ENCODE measurements around the gene CTDNEP1. TPM values are rescaled to one million over a fixed set of nuclear protein-coding genes. Genes with fewer than 3 reads are reported as not detected.

Gene CTDNEP1
- total RNA-seq, 1 donor from 2014 or later, result 103 TPM

- peak within 1 kb of the TSS; percentile 23 for H3K9ac ChIP-seq (ENCODE audit: low read length)
Measured at GRCh38 chr17:7262192-7262934, 10.8 kb upstream of the CTDNEP1 start, which contains the start of gene CLDN7. Gene CLDN7 (minus strand): TSS chr17:7262478. CDS start chr17:7262043, 435 bp downstream.

GRCh38 chr17:7261379-7262191, 10.1 kb upstream of the CTDNEP1 start:
- Histone ChIP-seq H3K9ac (ENCODE audit: low read length) (peak overlapping the region; percentile 23), H2AFZ (ENCODE audit: low read depth, low read length) (peak overlapping the region; percentile 41), H3K27me3 (ENCODE audit: insufficient read depth, low read length) (peaks cover 14% of the 10 kb centered on the region), H3K4me1 (ENCODE audit: insufficient read depth, low read length) (peaks cover 12% of the 10 kb centered on the region), H3K79me2 (ENCODE audit: insufficient read depth, low read length) (no peaks in the 10 kb centered on the region), H3K9me3 (ENCODE audit: insufficient read depth, low read depth, low read length) (no peaks in the 10 kb centered on the region), H4K20me1 (ENCODE audit: insufficient read depth, low read length) (no peaks in the 10 kb centered on the region), H3K36me3 (ENCODE audit: insufficient read depth, low read length) (no peaks in the 10 kb centered on the region), H3K27ac (ENCODE audit: low read depth, low read length) (no peak overlapping the region), H3K4me2 (ENCODE audit: low read length) (peak overlapping the region; percentile 80), H3K4me3 (ENCODE audit: insufficient read depth, low read depth, low read length) (peak overlapping the region; percentile 28)
- Mint-ChIP-seq H3K9me3 (ENCODE audit: unreplicated experiment) (no peaks in the 10 kb centered on the region), H3K27me3 (ENCODE audit: low read depth, unreplicated experiment) (peaks cover 14% of the 10 kb centered on the region), H3K4me3 (ENCODE audit: unreplicated experiment) (peak overlapping the region; percentile 50), H3K4me1 (ENCODE audit: low read depth, unreplicated experiment) (no peaks in the 10 kb centered on the region), H3K36me3 (ENCODE audit: low read depth, unreplicated experiment) (peaks cover 9% of the 10 kb centered on the region), H3K27ac (ENCODE audit: unreplicated experiment) (no peak overlapping the region)
- TF ChIP-seq CTCF (IDR thresholded peaks at IDR 0.05; ENCODE audit: insufficient read depth, low read depth, low read length), result no peak
- no peak for TF ChIP-seq EZH2 (IDR thresholded peaks at IDR 0.05; ENCODE audit: insufficient read depth, low read length)
- DNase-seq (ENCODE audit: low read depth) (no peak), FAIRE-seq (no peak)

More at GRCh38 chr17:7262192-7262934, 10.8 kb upstream of the CTDNEP1 start, which contains the start of gene CLDN7:
- Histone ChIP-seq H3K36me3 (ENCODE audit: insufficient read depth, low read length) (no peaks in the 10 kb centered on the region), H4K20me1 (ENCODE audit: insufficient read depth, low read length) (no peaks in the 10 kb centered on the region), H3K27me3 (ENCODE audit: insufficient read depth, low read length) (peaks cover 14% of the 10 kb centered on the region), H3K27ac (ENCODE audit: low read depth, low read length) (no peak within 1 kb of the TSS), H3K79me2 (ENCODE audit: insufficient read depth, low read length) (no peaks in the 10 kb centered on the region), H3K4me1 (ENCODE audit: insufficient read depth, low read length) (peaks cover 12% of the 10 kb centered on the region), H2AFZ (ENCODE audit: low read depth, low read length) (peak within 1 kb of the TSS; percentile 67), H3K4me2 (ENCODE audit: low read length) (peak within 1 kb of the TSS; percentile 80), H3K4me3 (ENCODE audit: insufficient read depth, low read depth, low read length) (peak within 1 kb of the TSS; percentile 28), H3K9me3 (ENCODE audit: insufficient read depth, low read depth, low read length) (no peaks in the 10 kb centered on the region)
- peaks cover 3% of the 10 kb centered on the region for H3K4me1 Mint-ChIP-seq (ENCODE audit: low read depth, unreplicated experiment)
- H3K4me3 Mint-ChIP-seq (ENCODE audit: unreplicated experiment), result peak within 1 kb of the TSS; percentile 57
- H3K27me3 Mint-ChIP-seq (ENCODE audit: low read depth, unreplicated experiment), result peaks cover 14% of the 10 kb centered on the region
- H3K36me3 Mint-ChIP-seq (ENCODE audit: low read depth, unreplicated experiment), result peaks cover 6% of the 10 kb centered on the region
- FAIRE-seq (no peak), DNase-seq (ENCODE audit: low read depth) (no peak)
- TF ChIP-seq CTCF (IDR thresholded peaks at IDR 0.05; ENCODE audit: insufficient read depth, low read depth, low read length) (no peak), EZH2 (IDR thresholded peaks at IDR 0.05; ENCODE audit: insufficient read depth, low read length) (peak; percentile 89)
- peak within 1 kb of the TSS; percentile 45 for H3K27ac Mint-ChIP-seq (ENCODE audit: unreplicated experiment)
- H3K9me3 Mint-ChIP-seq (ENCODE audit: unreplicated experiment), result peaks cover 3% of the 10 kb centered on the region

All from astrocyte (in vitro differentiated cells and primary cell).